GM23248 (cell line): ENCODE results near the gene ZEB1.

Source experiments
- EZH2 ChIP-seq: fragments of 200-600 bp; sonication (generic); IDR thresholded peaks from 2 replicates; pipeline ENCODE4 v1.6.1; 2018; ENCODE audit warnings: antibody characterized with exemption, mild to moderate bottlenecking; ENCODE audit not compliant: insufficient read depth, poor library complexity, severe bottlenecking
- EZH2phosphoT487 ChIP-seq: fragments of 200-600 bp; sonication (generic); IDR thresholded peaks from 2 replicates; pipeline ENCODE4 v1.6.1; 2018; ENCODE audit warnings: antibody characterized with exemption, moderate library complexity, mild to moderate bottlenecking, low read depth; ENCODE audit not compliant: insufficient read depth

DNA sequence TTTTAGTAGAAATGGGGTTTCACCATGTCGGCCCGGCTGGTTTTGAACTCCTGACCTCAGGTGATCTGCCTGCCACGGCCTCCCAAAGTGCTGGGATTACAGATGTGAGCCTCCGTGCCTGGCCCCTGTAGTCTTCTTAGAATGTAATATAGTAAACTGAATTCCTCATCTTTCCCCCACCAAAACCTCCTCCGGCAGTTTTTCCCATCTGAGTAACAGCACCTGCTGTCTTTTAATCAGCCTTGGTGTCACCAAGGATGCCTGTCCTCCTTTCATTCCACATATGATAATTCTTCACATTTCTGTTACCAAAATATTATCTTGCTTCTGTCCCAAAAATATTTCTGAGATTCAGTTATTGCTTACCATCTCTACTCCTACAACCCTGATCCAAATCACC lies 80.2 kb downstream of the ZEB1 start:
- TF ChIP-seq EZH2: no peak
- TF ChIP-seq EZH2phosphoT487: no peak
